H1 (cell line): ENCODE measurements around the gene RRM1. TPM values are rescaled to one million over a fixed set of nuclear protein-coding genes. Genes with fewer than 3 reads are reported as not detected.

Source experiments
- CTCF ChIA-PET: fragments of 300-600 bp; sonication (Branson Sonifier 250); formaldehyde crosslinking; loops from one replicate; lab custom pipeline; 2021; ENCODE audit not compliant: partially characterized antibody; lab: Charles Lee
- POLR2A ChIA-PET: fragments of 300-600 bp; sonication (Branson Sonifier 250); formaldehyde crosslinking; loops from one replicate; lab custom pipeline; 2021; ENCODE audit warnings: inconsistent platforms; ENCODE audit not compliant: partially characterized antibody; lab: Charles Lee
- DNase-seq, 2 experiments: peaks; one replicate each; pipeline versions ENCODE4 v3.0.0 to v3.0.0-alpha.2; 2010 to 2022; ENCODE audit warnings: low spot score in 2 of 2, low read depth in 1 of 2, mixed read lengths in 1 of 2
- FAIRE-seq: peaks from 2 replicates; lab custom pipeline; 2011; peaks lifted over from hg19 to GRCh38; lab: Jason Lieb, UNC
- H2AFZ ChIP-seq: 2 replicates; pipeline ENCODE4 v1.8.1; 2012; ENCODE audit warnings: low read length, inconsistent platforms
- H2AK5ac ChIP-seq: 2 replicates; pipeline ENCODE4 v1.6.1; 2013; ENCODE audit warnings: low read depth, low read length
- H2BK120ac ChIP-seq: replicated peaks from 2 replicates; pipeline ENCODE3; 2013; ENCODE audit warnings: low read depth, low read length, inconsistent platforms
- H2BK12ac ChIP-seq: 2 replicates; pipeline ENCODE4 v1.6.1; 2013; ENCODE audit warnings: low read depth, low read length
- H2BK15ac ChIP-seq: 2 replicates; pipeline ENCODE4 v1.6.1; 2013; ENCODE audit warnings: low read length
- H2BK20ac ChIP-seq: 2 replicates; pipeline ENCODE4 v1.6.1; 2013; ENCODE audit warnings: low read length
- H2BK5ac ChIP-seq: 2 replicates; pipeline ENCODE4 v1.6.1; 2013; ENCODE audit warnings: low read depth, low read length
- H3K14ac ChIP-seq: 2 replicates; pipeline ENCODE4 v1.6.1; 2013; ENCODE audit warnings: inconsistent platforms; ENCODE audit not compliant: insufficient read length
- H3K18ac ChIP-seq: 2 replicates; pipeline ENCODE4 v1.6.1; 2013; ENCODE audit warnings: low read length; ENCODE audit errors: extremely low read depth
- H3K23ac ChIP-seq: 2 replicates; pipeline ENCODE4 v1.6.1; 2013; ENCODE audit warnings: inconsistent platforms; ENCODE audit not compliant: insufficient read length
- H3K23me2 ChIP-seq: 2 replicates; pipeline ENCODE4 v1.6.1; 2013; ENCODE audit warnings: low read depth, low read length
- H3K27ac ChIP-seq: 2 replicates; pipeline ENCODE4 v1.6.1; 2011; ENCODE audit warnings: low read depth, low read length, inconsistent platforms
- H3K27me3 ChIP-seq, 4 experiments: replicated peaks in 1 of 4; 1 replicate in 1 of 4; 2 replicates in 3 of 4; pipeline versions ENCODE4 v1.6.1 to v1.8.1; 2011 to 2013; ENCODE audit warnings: low read length in 3 of 4, mild to moderate bottlenecking in 3 of 4, inconsistent platforms in 2 of 4, mixed read lengths in 2 of 4, moderate library complexity in 1 of 4; ENCODE audit not compliant: control insufficient read depth in 3 of 4, insufficient read depth in 3 of 4; ENCODE audit errors: extremely low read depth in 1 of 4
- H3K36me3 ChIP-seq, 4 experiments: 2 replicates each; pipeline versions ENCODE4 v1.6.1 to v1.8.1; 2011 to 2013; ENCODE audit warnings: mild to moderate bottlenecking in 4 of 4, low read length in 3 of 4, moderate library complexity in 2 of 4, control low read depth in 1 of 4, inconsistent platforms in 1 of 4; ENCODE audit not compliant: insufficient read depth in 4 of 4, control insufficient read depth in 2 of 4
- H3K4ac ChIP-seq: replicated peaks from 2 replicates; pipeline ENCODE3; 2013; ENCODE audit warnings: low read length, low read depth, mixed read lengths, inconsistent platforms; ENCODE audit not compliant: insufficient read length
- H3K4me1 ChIP-seq, 4 experiments: replicated peaks in 1 of 4; 1 replicate in 1 of 4; 2 replicates in 3 of 4; pipeline versions ENCODE4 v1.6.1 to v1.8.1; 2011 to 2013; ENCODE audit warnings: low read length in 3 of 4, inconsistent platforms in 2 of 4, mixed read lengths in 1 of 4; ENCODE audit not compliant: insufficient read depth in 4 of 4, control insufficient read depth in 3 of 4
- H3K4me2 ChIP-seq, 2 experiments: 2 replicates each; pipeline versions ENCODE4 v1.6.1 to v1.8.1; 2011 to 2013; ENCODE audit warnings: low read depth in 2 of 2, low read length in 2 of 2, control low read depth in 1 of 2, inconsistent platforms in 1 of 2, mild to moderate bottlenecking in 1 of 2; ENCODE audit not compliant: insufficient read depth in 1 of 2
- H3K4me3 ChIP-seq, 4 experiments: fragments of 200-600, 300-600 bp in 1 of 4; sonication (generic), shearing (Covaris generic), sonication (Bioruptor Twin) in 1 of 4; 2 replicates each; pipeline versions ENCODE4 v1.5.1 to v1.8.1; 2011 to 2016; ENCODE audit warnings: low read length in 4 of 4, low read depth in 3 of 4, control low read depth in 2 of 4, inconsistent platforms in 2 of 4, mild to moderate bottlenecking in 2 of 4, mixed read lengths in 1 of 4, moderate library complexity in 1 of 4; ENCODE audit not compliant: insufficient read depth in 2 of 4; ENCODE audit errors: extremely low read depth in 1 of 4
- H3K56ac ChIP-seq: replicated peaks from 2 replicates; pipeline ENCODE3; 2013; ENCODE audit warnings: low read depth, mild to moderate bottlenecking, mixed read lengths, low read length, inconsistent platforms; ENCODE audit not compliant: insufficient read length
- H3K79me1 ChIP-seq: 2 replicates; pipeline ENCODE4 v1.6.1; 2013; ENCODE audit warnings: low read depth, low read length, control low read depth
- H3K79me2 ChIP-seq, 2 experiments: 2 replicates each; pipeline versions ENCODE4 v1.6.1 to v1.8.1; 2012 to 2013; ENCODE audit warnings: low read length in 2 of 2, mild to moderate bottlenecking in 2 of 2, inconsistent platforms in 1 of 2; ENCODE audit not compliant: insufficient read depth in 2 of 2, control insufficient read depth in 1 of 2
- H3K9ac ChIP-seq, 4 experiments: replicated peaks in 1 of 4; 1 replicate in 1 of 4; 2 replicates in 3 of 4; pipeline versions ENCODE4 v1.6.1 to v1.8.1; 2011 to 2013; ENCODE audit warnings: low read depth in 3 of 4, low read length in 3 of 4, control low read depth in 2 of 4, mild to moderate bottlenecking in 2 of 4, moderate library complexity in 2 of 4, inconsistent platforms in 1 of 4; ENCODE audit errors: extremely low read depth in 1 of 4
- H3K9me3 ChIP-seq, 2 experiments: 2 replicates each; pipeline versions ENCODE4 v1.6.1 to v1.8.1; 2012 to 2013; ENCODE audit warnings: mild to moderate bottlenecking in 2 of 2, moderate library complexity in 2 of 2, control low read depth in 1 of 2, inconsistent platforms in 1 of 2, low read depth in 1 of 2, low read length in 1 of 2, mixed read lengths in 1 of 2; ENCODE audit not compliant: insufficient read depth in 2 of 2
- H4K20me1 ChIP-seq, 2 experiments: replicated peaks in 1 of 2; 2 replicates each; pipeline versions ENCODE3 to v1.8.1; 2011 to 2013; ENCODE audit warnings: inconsistent platforms in 2 of 2, low read length in 2 of 2, mild to moderate bottlenecking in 1 of 2; ENCODE audit not compliant: insufficient read depth in 2 of 2, control insufficient read depth in 1 of 2
- H4K5ac ChIP-seq: 2 replicates; pipeline ENCODE4 v1.6.1; 2013; ENCODE audit warnings: low read length, low read depth, mixed read lengths, inconsistent platforms; ENCODE audit not compliant: insufficient read length
- H4K8ac ChIP-seq: 2 replicates; pipeline ENCODE4 v1.8.0; 2013; ENCODE audit warnings: mild to moderate bottlenecking, moderate library complexity, low read length, inconsistent platforms; ENCODE audit not compliant: insufficient read depth; ENCODE audit errors: extremely low read depth
- H4K91ac ChIP-seq: replicated peaks from 2 replicates; pipeline ENCODE3; 2013; ENCODE audit warnings: low read length, mixed read lengths, inconsistent platforms; ENCODE audit not compliant: insufficient read length
- CHD2 ChIP-seq: IDR thresholded peaks from 2 replicates; pipeline ENCODE4 v1.6.1; 2012; ENCODE audit warnings: low read length, improper control_type of control experiment
- SP1 ChIP-seq: IDR thresholded peaks from 2 replicates; pipeline ENCODE4 v1.6.1; 2011; ENCODE audit warnings: low read depth, low read length
- TEAD4 ChIP-seq: IDR thresholded peaks from 2 replicates; pipeline ENCODE4 v1.6.1; 2012; ENCODE audit warnings: low read depth, low read length, inconsistent platforms, mixed read lengths
- WGBS, 2 experiments: shearing (Covaris generic) in 1 of 2; methylation state at CpG; one replicate each; pipeline versions ENCODE4 v1.1.6 to v1.1.7; 2013 to 2015; ENCODE audit warnings: low lambda C conversion rate in 2 of 2, mixed read lengths in 2 of 2, inconsistent platforms in 1 of 2, low coverage in 1 of 2, missing lambda C conversion rate in 1 of 2; ENCODE audit not compliant: insufficient replicate concordance in 2 of 2, insufficient coverage in 1 of 2, insufficient read length in 1 of 2; ENCODE audit errors: extremely low coverage in 1 of 2, missing lambda C conversion rate in 1 of 2; 5-methylcytosine and 5-hydroxymethylcytosine counted together
- polyA plus RNA-seq, 7 experiments: library from polyadenylated mRNA; depleted of rRNA in 3 of 7; stranded (reverse) in 5 of 7; unstranded in 2 of 7; fragments of >200 nt in 5 of 7; fragments of 200-250 nt in 2 of 7; gene quantifications; 1 replicate in 5 of 7; 2 replicates in 1 of 7; 4 replicates in 1 of 7; pipeline versions ENCODE4 v1.2.1 to v1.2.3, GENCODE V29; 2011 to 2013; ENCODE audit warnings: missing spikeins in 2 of 7, mixed read lengths in 2 of 7
- total RNA-seq: library from RNA; stranded (reverse); fragmentation: NEBNext Ultra II Directional; extraction: Animal tissue kit (Norgen Biotek cat#: 25700); gene quantifications from 2 replicates; pipeline ENCODE4 v1.2.1, GENCODE V29; 2021
- TF ChIP-seq, protein P1 (sequence below), 3 experiments: IDR thresholded peaks; 1 replicate in 2 of 3; 2 replicates in 1 of 3; pipeline versions ENCODE4 v1.5.1 to v1.6.1; 2011; ENCODE audit warnings: low read length in 3 of 3, mild to moderate bottlenecking in 3 of 3, inconsistent platforms in 2 of 3, low read depth in 1 of 3, moderate library complexity in 1 of 3; ENCODE audit not compliant: insufficient read depth in 1 of 3; ENCODE audit errors: control extremely low read depth in 1 of 3

The RRM1 gene
- total and polyA plus RNA-seq, 2 of the 8 experiments (the other 6 are each of a cell fraction or from before 2014, with no cell fraction given): 63.6 to 126 TPM

DNA sequence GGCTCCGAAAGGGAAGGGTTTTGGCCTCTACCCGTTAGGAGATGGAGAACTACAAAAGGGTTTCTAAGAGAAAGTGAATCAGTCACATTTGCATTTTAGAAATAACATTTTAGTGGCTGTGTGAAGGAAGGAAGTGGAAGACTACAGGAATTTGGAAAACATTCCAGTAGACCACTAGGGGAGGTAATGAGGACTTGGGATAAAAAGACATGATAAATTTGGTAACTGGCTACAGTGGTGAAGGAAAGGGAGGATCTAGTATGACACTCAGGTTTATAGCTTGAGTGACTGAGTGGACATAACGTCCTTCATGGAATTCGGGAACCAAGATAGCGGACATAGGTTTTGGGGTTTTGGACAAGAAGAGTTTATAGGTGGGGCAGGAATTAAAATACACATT lies 7.0 kb upstream of the RRM1 start:
- no peak overlapping the region for H2AK5ac ChIP-seq
- TF ChIP-seq SP1: 0 out of 2 replicates have a peak, but pooled peaks have one; percentile 31
- TF ChIP-seq, protein P1, sequence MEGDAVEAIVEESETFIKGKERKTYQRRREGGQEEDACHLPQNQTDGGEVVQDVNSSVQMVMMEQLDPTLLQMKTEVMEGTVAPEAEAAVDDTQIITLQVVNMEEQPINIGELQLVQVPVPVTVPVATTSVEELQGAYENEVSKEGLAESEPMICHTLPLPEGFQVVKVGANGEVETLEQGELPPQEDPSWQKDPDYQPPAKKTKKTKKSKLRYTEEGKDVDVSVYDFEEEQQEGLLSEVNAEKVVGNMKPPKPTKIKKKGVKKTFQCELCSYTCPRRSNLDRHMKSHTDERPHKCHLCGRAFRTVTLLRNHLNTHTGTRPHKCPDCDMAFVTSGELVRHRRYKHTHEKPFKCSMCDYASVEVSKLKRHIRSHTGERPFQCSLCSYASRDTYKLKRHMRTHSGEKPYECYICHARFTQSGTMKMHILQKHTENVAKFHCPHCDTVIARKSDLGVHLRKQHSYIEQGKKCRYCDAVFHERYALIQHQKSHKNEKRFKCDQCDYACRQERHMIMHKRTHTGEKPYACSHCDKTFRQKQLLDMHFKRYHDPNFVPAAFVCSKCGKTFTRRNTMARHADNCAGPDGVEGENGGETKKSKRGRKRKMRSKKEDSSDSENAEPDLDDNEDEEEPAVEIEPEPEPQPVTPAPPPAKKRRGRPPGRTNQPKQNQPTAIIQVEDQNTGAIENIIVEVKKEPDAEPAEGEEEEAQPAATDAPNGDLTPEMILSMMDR (IDR thresholded peaks at IDR 0.05; ENCODE audit: control extremely low read depth in 1 of 3, insufficient read depth in 1 of 3, low read depth in 1 of 3, low read length in 3 of 3): peak in 2 of 3 experiments; percentile 14 to 62; a peak in 2 of 4 replicates
- TF ChIP-seq TEAD4: peak; percentile 66; the same call in 1 of the 2 replicates
- no peak for TF ChIP-seq CHD2
- no peaks in the 10 kb centered on the region for H3K9me3 ChIP-seq
- H2BK120ac ChIP-seq: no peak overlapping the region
- no peak overlapping the region for H3K4ac ChIP-seq
- H3K79me1 ChIP-seq: no peaks in the 10 kb centered on the region
- no peak overlapping the region for H3K4me2 ChIP-seq
- no peaks in the 10 kb centered on the region for H3K36me3 ChIP-seq
- H4K91ac ChIP-seq: no peak overlapping the region
- H3K9ac ChIP-seq: no peak overlapping the region
- H3K27me3 ChIP-seq: 0 out of 7 replicates have a peak, but pooled peaks cover 0 to 4% (median 0%) of the 10 kb centered on the region in 4 experiments
- H3K27ac ChIP-seq: no peak overlapping the region
- 72% methylated on average over 5 of the region's 5 CpGs; no CpG with 5 or more reads in 1 of the 2 experiments for WGBS, 2 experiments
- no peak for FAIRE-seq
- no peak overlapping the region for H3K4me3 ChIP-seq
- no peak overlapping the region for H4K5ac ChIP-seq
- H2BK12ac ChIP-seq: no peak overlapping the region
- H2BK20ac ChIP-seq: no peak overlapping the region
- H3K18ac ChIP-seq: no peak overlapping the region
- H2BK15ac ChIP-seq: no peak overlapping the region
- H3K23me2 ChIP-seq: no peaks in the 10 kb centered on the region; the same call in 1 of the 2 replicates
- no peaks in the 10 kb centered on the region for H3K79me2 ChIP-seq
- DNase-seq: no peak
- no peak overlapping the region for H3K56ac ChIP-seq
- CTCF ChIA-PET: interaction anchor here (0.6 to 7.0 kb wide), 6 partner anchors 8 to 261 kb away, joined by 3 to 57 read pairs (median 6); no protein-coding TSS in a partner anchor
- no peak overlapping the region for H3K14ac ChIP-seq
- H3K23ac ChIP-seq: no peak overlapping the region
- H2AFZ ChIP-seq: no peak overlapping the region
- no peak overlapping the region for H2BK5ac ChIP-seq
- POLR2A ChIA-PET: no interaction called here
- no peaks in the 10 kb centered on the region for H3K4me1 ChIP-seq
- no peaks in the 10 kb centered on the region for H4K20me1 ChIP-seq
- no peak overlapping the region for H4K8ac ChIP-seq
